Muscle of leg (tissue), 3 donors: Measurements from ENCODE around the gene SORL1-AS1.

Experiments used
- DNase-seq: peaks from one replicate; pipeline ENCODE4 v3.0.0; 2013
- H3K27ac ChIP-seq: one replicate; pipeline ENCODE4 v1.5.1; 2013; ENCODE audit warnings: mild to moderate bottlenecking, low read length, control low read depth
- H3K27me3 ChIP-seq: one replicate; pipeline ENCODE4 v1.6.1; 2013; ENCODE audit warnings: low read length; ENCODE audit not compliant: control insufficient read depth, insufficient read depth
- H3K36me3 ChIP-seq: one replicate; pipeline ENCODE4 v1.6.1; 2013; ENCODE audit warnings: low read length; ENCODE audit not compliant: control insufficient read depth, insufficient read depth
- H3K4me1 ChIP-seq: one replicate; pipeline ENCODE4 v1.6.1; 2013; ENCODE audit warnings: low read length; ENCODE audit not compliant: control insufficient read depth, insufficient read depth
- H3K4me3 ChIP-seq: one replicate; pipeline ENCODE4 v1.5.1; 2013; ENCODE audit warnings: low read length, control low read depth
- H3K9me3 ChIP-seq: replicated peaks from 2 replicates; pipeline ENCODE4 v1.6.1; 2013; ENCODE audit warnings: low read depth, low read length; ENCODE audit not compliant: control insufficient read depth
- WGBS: methylation state at CpG from one replicate; pipeline ENCODE4 v1.1.5; 2013; ENCODE audit warnings: missing lambda C conversion rate; ENCODE audit not compliant: insufficient coverage; 5-methylcytosine and 5-hydroxymethylcytosine counted together

The SORL1-AS1 gene

GRCh38 chr11:121443688-121444275 lies 9.0 kb downstream of the SORL1-AS1 start:
- no peak overlapping the region for H3K27ac ChIP-seq
- H3K9me3 ChIP-seq, result no peaks in the 10 kb centered on the region
- H3K4me1 ChIP-seq, result peaks cover 2% of the 10 kb centered on the region
- no peak for DNase-seq
- H3K36me3 ChIP-seq, result no peaks in the 10 kb centered on the region
- H3K27me3 ChIP-seq, result peaks cover 2% of the 10 kb centered on the region
- no peak overlapping the region for H3K4me3 ChIP-seq
- no CpG with 5 or more reads among the region's 4 CpGs for WGBS

GRCh38 chr11:121441521-121441920 lies 11.2 kb downstream of the SORL1-AS1 start:
- Histone ChIP-seq H3K27ac (no peak overlapping the region), H3K4me1 (peaks cover under 1% of the 10 kb centered on the region), H3K9me3 (no peaks in the 10 kb centered on the region), H3K27me3 (peaks cover 2% of the 10 kb centered on the region), H3K36me3 (no peaks in the 10 kb centered on the region), H3K4me3 (no peak overlapping the region)
- no peak for DNase-seq
- no CpG with 5 or more reads among the region's 2 CpGs for whole genome bisulfite sequencing

GRCh38 chr11:121439759-121440158 lies 13.0 kb downstream of the SORL1-AS1 start:
- Histone ChIP-seq H3K9me3 (no peaks in the 10 kb centered on the region), H3K27ac (no peak overlapping the region), H3K36me3 (no peaks in the 10 kb centered on the region), H3K27me3 (peaks cover 2% of the 10 kb centered on the region), H3K4me3 (no peak overlapping the region), H3K4me1 (no peaks in the 10 kb centered on the region)
- DNase-seq, result no peak

GRCh38 chr11:121439337-121439736 lies 13.4 kb downstream of the SORL1-AS1 start:
- no peak for DNase-seq
- no peaks in the 10 kb centered on the region for H3K9me3 ChIP-seq
- H3K36me3 ChIP-seq, result no peaks in the 10 kb centered on the region
- no peaks in the 10 kb centered on the region for H3K4me1 ChIP-seq
- no peak overlapping the region for H3K27ac ChIP-seq
- peaks cover 1% of the 10 kb centered on the region for H3K27me3 ChIP-seq
- H3K4me3 ChIP-seq, result no peak overlapping the region
- no CpG with 5 or more reads among the region's 4 CpGs for WGBS

GRCh38 chr11:121437686-121438078 lies 15.1 kb downstream of the SORL1-AS1 start:
- Histone ChIP-seq H3K4me3 (no peak overlapping the region), H3K4me1 (no peaks in the 10 kb centered on the region), H3K27ac (no peak overlapping the region), H3K27me3 (no peaks in the 10 kb centered on the region), H3K36me3 (no peaks in the 10 kb centered on the region), H3K9me3 (no peaks in the 10 kb centered on the region)
- 80% methylated on average over 1 of the region's 4 CpGs for WGBS
- DNase-seq, result no peak

GRCh38 chr11:121437018-121437685 lies 15.6 kb downstream of the SORL1-AS1 start:
- H3K27me3 ChIP-seq, result no peaks in the 10 kb centered on the region
- no peaks in the 10 kb centered on the region for H3K36me3 ChIP-seq
- no peak for DNase-seq
- H3K9me3 ChIP-seq, result no peaks in the 10 kb centered on the region
- H3K4me1 ChIP-seq, result no peaks in the 10 kb centered on the region
- no peak overlapping the region for H3K27ac ChIP-seq
- H3K4me3 ChIP-seq, result no peak overlapping the region

- Histone ChIP-seq H3K9me3 (no peaks in the 10 kb centered on the region), H3K27ac (no peak overlapping the region)
Measured at GRCh38 chr11:121435551-121436511, 16.9 kb downstream of the SORL1-AS1 start.

GRCh38 chr11:121435132-121435531 lies 17.6 kb downstream of the SORL1-AS1 start:
- Histone ChIP-seq H3K4me1 (no peaks in the 10 kb centered on the region), H3K27ac (no peak overlapping the region), H3K27me3 (no peaks in the 10 kb centered on the region), H3K4me3 (no peak overlapping the region), H3K9me3 (no peaks in the 10 kb centered on the region), H3K36me3 (no peaks in the 10 kb centered on the region)
- no peak for DNase-seq
- WGBS, result no CpG with 5 or more reads among the region's 4 CpGs

More at GRCh38 chr11:121435551-121436511, 16.9 kb downstream of the SORL1-AS1 start:
- H3K27me3 ChIP-seq, result no peaks in the 10 kb centered on the region
- DNase-seq, result no peak
- no peaks in the 10 kb centered on the region for H3K4me1 ChIP-seq
- no peak overlapping the region for H3K4me3 ChIP-seq
- 63% methylated on average over 1 of the region's 3 CpGs for WGBS
- H3K36me3 ChIP-seq, result no peaks in the 10 kb centered on the region

GRCh38 chr11:121431820-121432526 lies 20.8 kb downstream of the SORL1-AS1 start:
- Histone ChIP-seq H3K9me3 (no peaks in the 10 kb centered on the region), H3K27ac (no peak overlapping the region), H3K4me3 (no peak overlapping the region), H3K27me3 (peaks cover 6% of the 10 kb centered on the region), H3K36me3 (no peaks in the 10 kb centered on the region), H3K4me1 (peaks cover 1% of the 10 kb centered on the region)
- DNase-seq, result no peak
- 100% methylated on average over 1 of the region's 4 CpGs for WGBS

GRCh38 chr11:121429556-121429955 lies 23.2 kb downstream of the SORL1-AS1 start:
- Histone ChIP-seq H3K36me3 (no peaks in the 10 kb centered on the region), H3K27ac (no peak overlapping the region), H3K4me1 (peaks cover 7% of the 10 kb centered on the region), H3K9me3 (no peaks in the 10 kb centered on the region), H3K27me3 (peaks cover 13% of the 10 kb centered on the region), H3K4me3 (no peak overlapping the region)
- DNase-seq, result peak; percentile 21
- no CpG with 5 or more reads among the region's 3 CpGs for WGBS
